HG03460 (cell line): ENCODE data around the gene B3GALT4.
A peak's percentile ranks its signal among the peaks of the same experiment; 100 is the strongest.

Source experiments
- ATAC-seq: cut with Tn5 transposase; IDR thresholded peaks from one replicate; pipeline ENCODE4 v1.9.1; 2021; ENCODE audit not compliant: unreplicated experiment

The B3GALT4 gene

GRCh38 chr6:33314515-33314942, 37.6 kb downstream of the B3GALT4 start:
- ATAC-seq: no peak

- no peak for ATAC-seq
These were observed 38.2 kb downstream of the B3GALT4 start for GRCh38 chr6:33314943-33315792.

GRCh38 chr6:33315793-33316602, 39.1 kb downstream of the B3GALT4 start:
- no peak for ATAC-seq

- ATAC-seq: no peak
These were observed 39.9 kb downstream of the B3GALT4 start for GRCh38 chr6:33316603-33317418.

GRCh38 chr6:33317419-33317668, 40.4 kb downstream of the B3GALT4 start:
- no peak for ATAC-seq

- peak; percentile 43 for ATAC-seq
These were observed 40.9 kb downstream of the B3GALT4 start, which contains the start of gene ZBTB22 for GRCh38 chr6:33317669-33318425. ZBTB22 (minus strand) TSS chr6:33317744; CDS start chr6:33316916, 828 bp downstream.

GRCh38 chr6:33318426-33319073, 41.6 kb downstream of the B3GALT4 start:
- no peak for ATAC-seq

- no peak for ATAC-seq
These were observed 43.0 kb downstream of the B3GALT4 start for GRCh38 chr6:33319939-33320314.

- ATAC-seq: no peak
These were observed 43.6 kb downstream of the B3GALT4 start for GRCh38 chr6:33320315-33321181.

GRCh38 chr6:33321227-33321626, 44.3 kb downstream of the B3GALT4 start:
- ATAC-seq: no peak

- ATAC-seq: peak; percentile 19
These were observed 46.7 kb downstream of the B3GALT4 start for GRCh38 chr6:33323623-33323948.

GRCh38 chr6:33324125-33324524, 47.2 kb downstream of the B3GALT4 start:
- no peak for ATAC-seq
